H1 (cell line): ENCODE measurements around the gene DCUN1D2. TPM values are rescaled to one million over a fixed set of nuclear protein-coding genes. Genes with fewer than 3 reads are reported as not detected.

Experiments
- BRCA1 ChIP-seq: IDR thresholded peaks from 2 replicates; pipeline ENCODE4 v1.6.1; 2012; ENCODE audit warnings: low read depth, low read length, improper control_type of control experiment
- CBX8 ChIP-seq: fragments of 300-800, 300-1000 bp; sonication (generic); IDR thresholded peaks from 2 replicates; pipeline ENCODE4 v1.7.1; 2016; ENCODE audit warnings: low read depth, low read length, borderline replicate concordance
- CEBPB ChIP-seq: IDR thresholded peaks from 2 replicates; pipeline ENCODE4 v1.6.1; 2012; ENCODE audit warnings: low read depth, low read length
- CHD1 ChIP-seq: IDR thresholded peaks from 2 replicates; pipeline ENCODE4 v1.6.1; 2012; ENCODE audit warnings: low read depth, low read length, improper control_type of control experiment
- CTBP2 ChIP-seq: IDR thresholded peaks from 2 replicates; pipeline ENCODE4 v1.7.0; 2011; ENCODE audit warnings: borderline replicate concordance, mild to moderate bottlenecking, moderate library complexity, mixed read lengths, low read length; ENCODE audit not compliant: insufficient read depth, insufficient read length
- EZH2 ChIP-seq: fragments of 200-600 bp; sonication (generic); IDR thresholded peaks from 2 replicates; pipeline ENCODE4 v1.7.1; 2012; ENCODE audit warnings: low read depth, mild to moderate bottlenecking, moderate library complexity, low read length, inconsistent platforms; ENCODE audit not compliant: severe bottlenecking
- POU5F1 ChIP-seq: IDR thresholded peaks from 2 replicates; pipeline ENCODE4 v1.6.1; 2011; ENCODE audit warnings: low read depth, mild to moderate bottlenecking, low read length, moderate library complexity
- TAF7 ChIP-seq: optimal IDR thresholded peaks from 2 replicates; pipeline ENCODE3; 2011; ENCODE audit warnings: low read depth, mild to moderate bottlenecking, inconsistent platforms, low read length, moderate library complexity, borderline replicate concordance
- polyA plus RNA-seq, 7 experiments: library from polyadenylated mRNA; depleted of rRNA in 3 of 7; stranded (reverse) in 5 of 7; unstranded in 2 of 7; fragments of >200 nt in 5 of 7; fragments of 200-250 nt in 2 of 7; gene quantifications; 1 replicate in 5 of 7; 2 replicates in 1 of 7; 4 replicates in 1 of 7; pipeline versions ENCODE4 v1.2.1 to v1.2.3, GENCODE V29; 2011 to 2013; ENCODE audit warnings: missing spikeins in 2 of 7, mixed read lengths in 2 of 7
- total RNA-seq: library from RNA; stranded (reverse); fragmentation: NEBNext Ultra II Directional; extraction: Animal tissue kit (Norgen Biotek cat#: 25700); gene quantifications from 2 replicates; pipeline ENCODE4 v1.2.1, GENCODE V29; 2021

The DCUN1D2 gene
- total and polyA plus RNA-seq, 2 of the 8 experiments (the other 6 are each of a cell fraction or from before 2014, with no cell fraction given) = 19.5 to 35.3 TPM

DNA sequence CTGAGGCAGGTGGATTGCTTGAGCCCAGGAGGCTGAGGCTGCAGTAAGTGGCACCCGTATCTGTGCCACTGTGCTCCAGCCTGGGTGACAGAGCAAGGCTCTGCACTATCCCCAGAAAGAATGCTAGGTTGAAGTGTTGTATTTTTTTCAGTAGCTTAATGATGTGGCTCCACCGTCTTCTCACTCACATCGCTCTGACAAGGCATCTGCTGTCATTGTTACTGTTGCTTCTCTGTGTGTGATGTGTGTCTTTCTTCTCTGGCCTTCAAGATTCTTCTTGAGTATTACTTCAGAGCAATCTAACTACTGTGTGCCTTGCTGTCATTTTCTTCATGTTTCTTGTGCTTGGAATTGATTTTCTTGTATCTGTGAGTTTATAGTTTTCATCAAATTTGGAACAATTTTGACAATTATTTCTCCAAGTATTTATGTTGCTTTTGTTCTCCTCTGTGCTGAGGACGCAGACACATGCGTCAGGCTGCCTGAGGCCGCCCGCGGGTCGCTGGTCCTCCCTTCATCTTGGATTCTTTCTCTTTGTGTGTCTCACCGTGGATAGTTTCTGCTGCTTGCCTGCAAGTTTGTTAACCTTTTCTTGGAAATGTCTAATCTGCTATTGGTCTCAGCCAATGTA lies 48.0 kb downstream of the DCUN1D2 start (continued):
- no peak for TF ChIP-seq CHD1
- TF ChIP-seq BRCA1 = no peak
- TF ChIP-seq TAF7 = no peak
- TF ChIP-seq EZH2 = no peak
- no peak for TF ChIP-seq POU5F1
- TF ChIP-seq CEBPB = no peak
- TF ChIP-seq CBX8 = no peak
- TF ChIP-seq CTBP2 = no peak
- TF ChIP-seq, all 59 proteins: peak for 0
